Measurements from ENCODE around the gene PAM. TPM values are rescaled to one million over a fixed set of nuclear protein-coding genes. Genes with fewer than 3 reads are reported as not detected.

Gene PAM
- total RNA-seq, 4 donors from 2014 or later = 102 to 210 (median 172) TPM

- in situ Hi-C loops (cut with MboI; ENCODE audit: low sequenced_read_pairs in 4 of 4) = no loop called here
- peaks cover 23 to 33% of the 10 kb centered on the region in 2 donors for H3K4me1 ChIP-seq
- DNase-seq (no peak), ATAC-seq (no peak)
- intact Hi-C loops (cut with DNase I; ENCODE audit: low total_unique reads) = no loop called here
- H3K36me3 ChIP-seq = no peaks in the 10 kb centered on the region
- no peaks in the 10 kb centered on the region for H3K27me3 ChIP-seq
- H3K27ac ChIP-seq = no peak overlapping the region
- no peak for TF ChIP-seq POLR2A (IDR thresholded peaks at IDR 0.05)
- no peak overlapping the region for H3K4me3 ChIP-seq
- H3K9me3 ChIP-seq = no peaks in the 10 kb centered on the region
Measured at GRCh38 chr5:102916109-102916508, 161.0 kb downstream of the PAM start.

GRCh38 chr5:102918986-102919610 is 164.0 kb downstream of the PAM start:
- intact Hi-C loops (cut with DNase I; ENCODE audit: low total_unique reads) = no loop called here
- Histone ChIP-seq H3K9me3 (no peaks in the 10 kb centered on the region), H3K4me1 (peaks cover 19 to 38% of the 10 kb centered on the region in 2 donors), H3K27ac (no peak overlapping the region), H3K36me3 (no peaks in the 10 kb centered on the region), H3K4me3 (no peak overlapping the region), H3K27me3 (no peaks in the 10 kb centered on the region)
- TF ChIP-seq, protein P1, sequence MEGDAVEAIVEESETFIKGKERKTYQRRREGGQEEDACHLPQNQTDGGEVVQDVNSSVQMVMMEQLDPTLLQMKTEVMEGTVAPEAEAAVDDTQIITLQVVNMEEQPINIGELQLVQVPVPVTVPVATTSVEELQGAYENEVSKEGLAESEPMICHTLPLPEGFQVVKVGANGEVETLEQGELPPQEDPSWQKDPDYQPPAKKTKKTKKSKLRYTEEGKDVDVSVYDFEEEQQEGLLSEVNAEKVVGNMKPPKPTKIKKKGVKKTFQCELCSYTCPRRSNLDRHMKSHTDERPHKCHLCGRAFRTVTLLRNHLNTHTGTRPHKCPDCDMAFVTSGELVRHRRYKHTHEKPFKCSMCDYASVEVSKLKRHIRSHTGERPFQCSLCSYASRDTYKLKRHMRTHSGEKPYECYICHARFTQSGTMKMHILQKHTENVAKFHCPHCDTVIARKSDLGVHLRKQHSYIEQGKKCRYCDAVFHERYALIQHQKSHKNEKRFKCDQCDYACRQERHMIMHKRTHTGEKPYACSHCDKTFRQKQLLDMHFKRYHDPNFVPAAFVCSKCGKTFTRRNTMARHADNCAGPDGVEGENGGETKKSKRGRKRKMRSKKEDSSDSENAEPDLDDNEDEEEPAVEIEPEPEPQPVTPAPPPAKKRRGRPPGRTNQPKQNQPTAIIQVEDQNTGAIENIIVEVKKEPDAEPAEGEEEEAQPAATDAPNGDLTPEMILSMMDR (IDR thresholded peaks at IDR 0.05 in 4 of 5, conservative IDR thresholded peaks at IDR 0.05 in 1 of 5) = no peak
- no peak for TF ChIP-seq POLR2A (IDR thresholded peaks at IDR 0.05)
- no peak for DNase-seq
- ATAC-seq = no peak
- in situ Hi-C loops (cut with MboI; ENCODE audit: low sequenced_read_pairs in 4 of 4) = no loop called here

DNA sequence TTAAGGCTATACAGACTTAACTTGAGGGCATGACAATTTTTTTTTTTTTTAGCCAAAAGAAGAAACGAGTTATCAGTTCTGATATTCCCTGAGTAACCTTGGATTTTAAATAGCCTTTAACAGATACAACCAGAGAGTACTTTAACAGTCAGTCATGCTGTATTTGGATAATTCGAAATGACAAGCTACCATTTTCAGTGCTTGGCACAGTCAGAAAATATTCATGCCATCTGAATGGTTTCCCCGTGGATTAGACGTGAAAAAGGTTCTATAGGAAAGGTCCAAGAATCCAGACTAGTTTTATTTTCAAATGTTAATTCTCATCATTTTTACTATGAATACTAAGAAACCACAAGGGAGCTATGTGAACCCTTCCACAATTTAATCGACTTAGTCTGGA is 165.7 kb downstream of the PAM start:
- H3K9me3 ChIP-seq = no peaks in the 10 kb centered on the region
- intact Hi-C loops (cut with DNase I; ENCODE audit: low total_unique reads) (no loop called here), in situ Hi-C loops (cut with MboI; ENCODE audit: low sequenced_read_pairs in 4 of 4) (no loop called here)
- H3K4me1 ChIP-seq = peaks cover 19 to 38% of the 10 kb centered on the region in 2 donors
- DNase-seq (no peak), ATAC-seq (no peak)
- no peak for TF ChIP-seq POLR2A (IDR thresholded peaks at IDR 0.05)
- TF ChIP-seq, protein P1 (IDR thresholded peaks at IDR 0.05 in 4 of 5, conservative IDR thresholded peaks at IDR 0.05 in 1 of 5) = no peak
- H3K27ac ChIP-seq = no peak overlapping the region
- no peaks in the 10 kb centered on the region for H3K27me3 ChIP-seq
- H3K36me3 ChIP-seq = peaks cover 0 to 7% of the 10 kb centered on the region in 2 donors
- no peak overlapping the region for H3K4me3 ChIP-seq

DNA sequence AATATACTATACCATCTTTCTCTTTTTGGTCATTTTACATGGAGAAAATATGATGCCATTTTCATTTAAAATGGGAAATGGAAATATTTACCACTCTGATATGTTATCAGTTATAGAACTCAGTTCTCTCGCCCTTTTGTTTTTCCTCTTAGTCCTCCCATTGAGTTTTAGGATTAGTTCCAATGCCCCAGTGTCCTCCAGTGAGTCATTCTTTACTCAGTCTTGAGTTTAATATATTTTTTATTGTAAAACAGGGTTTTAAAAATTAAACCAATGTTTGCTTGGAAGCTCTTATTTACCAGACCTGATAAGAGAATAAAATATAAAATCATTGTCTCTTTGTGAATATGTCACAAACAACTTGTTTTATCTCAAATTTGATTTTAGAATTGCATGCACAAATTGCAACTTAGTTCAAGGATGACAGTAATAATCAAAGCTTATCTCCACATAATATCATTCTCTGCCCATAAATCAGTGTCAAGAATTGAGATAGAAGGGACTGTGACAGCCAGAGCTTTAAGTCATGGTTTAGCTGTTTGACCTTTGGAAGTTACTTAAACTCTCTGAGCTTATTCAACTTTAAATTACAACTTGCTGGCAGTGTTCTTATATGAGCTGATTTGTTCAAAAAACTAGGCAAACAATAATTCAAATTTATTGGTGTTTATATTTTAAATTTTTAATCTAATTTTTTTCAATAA is 166.4 kb downstream of the PAM start:
- intact Hi-C loops (cut with DNase I; ENCODE audit: low total_unique reads) = no loop called here
- DNase-seq = no peak
- H3K27me3 ChIP-seq = no peaks in the 10 kb centered on the region
- in situ Hi-C loops (cut with MboI; ENCODE audit: low sequenced_read_pairs in 4 of 4) = no loop called here
- ATAC-seq = no peak
- no peaks in the 10 kb centered on the region for H3K9me3 ChIP-seq
- H3K27ac ChIP-seq = no peak overlapping the region
- H3K4me1 ChIP-seq = peaks cover 19 to 38% of the 10 kb centered on the region in 2 donors
- no peak overlapping the region for H3K4me3 ChIP-seq
- H3K36me3 ChIP-seq = peaks cover 0 to 14% of the 10 kb centered on the region in 2 donors
- TF ChIP-seq POLR2A (IDR thresholded peaks at IDR 0.05) = no peak
- TF ChIP-seq, protein P1 (IDR thresholded peaks at IDR 0.05 in 4 of 5, conservative IDR thresholded peaks at IDR 0.05 in 1 of 5) = no peak

DNA sequence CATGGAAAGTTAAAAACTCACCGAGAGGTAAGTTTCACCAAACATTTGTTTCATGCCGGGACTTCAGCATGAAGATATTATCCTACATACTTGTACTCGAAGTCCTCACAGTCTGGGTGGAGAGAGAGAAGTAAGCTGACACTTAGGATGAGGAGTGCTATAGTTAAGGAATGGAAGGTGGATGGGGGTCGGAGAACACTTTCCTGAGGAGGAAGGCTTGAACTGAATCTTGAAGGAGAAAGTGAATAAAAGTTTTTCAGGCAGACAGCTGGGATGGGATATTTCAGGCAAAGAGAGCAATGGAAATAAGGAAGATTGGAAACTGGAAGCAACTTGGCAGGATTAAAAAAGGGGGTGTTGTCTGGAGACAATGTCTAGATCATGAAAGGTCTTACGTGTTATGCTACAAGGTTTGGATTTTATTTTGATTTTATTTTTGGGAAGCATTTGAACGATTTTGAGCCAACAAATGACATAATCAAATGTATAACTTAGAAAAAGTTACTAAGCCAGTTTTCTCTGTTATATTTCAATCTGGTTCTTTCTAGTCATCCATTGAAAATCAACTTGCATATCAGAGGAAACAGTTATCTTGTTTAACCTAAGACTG is 167.1 kb downstream of the PAM start:
- no peak overlapping the region for H3K27ac ChIP-seq
- in situ Hi-C loops (cut with MboI; ENCODE audit: low sequenced_read_pairs in 4 of 4) (no loop called here), intact Hi-C loops (cut with DNase I; ENCODE audit: low total_unique reads) (no loop called here)
- H3K9me3 ChIP-seq = no peaks in the 10 kb centered on the region
- H3K36me3 ChIP-seq = peaks cover 0 to 21% of the 10 kb centered on the region in 2 donors
- H3K4me1 ChIP-seq = peaks cover 19 to 38% of the 10 kb centered on the region in 2 donors
- H3K27me3 ChIP-seq = no peaks in the 10 kb centered on the region
- no peak for ATAC-seq
- TF ChIP-seq POLR2A (IDR thresholded peaks at IDR 0.05) = no peak
- TF ChIP-seq, protein P1 (IDR thresholded peaks at IDR 0.05 in 4 of 5, conservative IDR thresholded peaks at IDR 0.05 in 1 of 5) = no peak
- no peak for DNase-seq
- H3K4me3 ChIP-seq = no peak overlapping the region
